GM12878 (cell line): ENCODE results near the gene PRRG3. TPM values are rescaled to one million over a fixed set of nuclear protein-coding genes. Genes with fewer than 3 reads are reported as not detected.

Experiments
- ATAC-seq: fragments of 200-7000 bp; cut with Tn5 transposase; 3 replicates; pipeline ENCODE4 v1.9.1; 2020; ENCODE audit warnings: mild to moderate bottlenecking, moderate library complexity
- BruUV-seq: library from RNA; stranded (reverse); fragments of 400-500 nt; replicated peaks from 2 replicates; lab custom pipeline; 2021; lab: Mats Ljungman, UMichigan
- CTCF ChIA-PET: fragments of 300-600 bp; sonication (Branson Sonifier 250); formaldehyde crosslinking; extraction: SDS; loops from one replicate; lab custom pipeline; 2021; ENCODE audit warnings: inconsistent platforms; lab: Yijun Ruan, JAX
- POLR2A ChIA-PET: fragments of 350-600 bp; formaldehyde crosslinking; extraction: SDS; loops from one replicate; lab custom pipeline; 2021; ENCODE audit warnings: inconsistent platforms; lab: Charles Lee
- RAD21 ChIA-PET: fragments of 300-600 bp; sonication (Branson Sonifier 250); formaldehyde crosslinking; loops from one replicate; lab custom pipeline; 2023; ENCODE audit warnings: antibody characterized with exemption; ENCODE audit not compliant: unreplicated experiment; lab: Charles Lee
- SMC1A ChIA-PET: fragments of 300-600 bp; sonication (Branson Sonifier 250); formaldehyde crosslinking; loops from one replicate; lab custom pipeline; 2023; ENCODE audit not compliant: unreplicated experiment, uncharacterized antibody; lab: Charles Lee
- DNase-seq: peaks from one replicate; pipeline ENCODE4 v3.0.0-alpha.2; 2011; ENCODE audit warnings: low read depth, low spot score
- FAIRE-seq: peaks from 3 replicates; lab custom pipeline; 2011; peaks lifted over from hg19 to GRCh38; lab: Jason Lieb, UNC
- H2AFZ ChIP-seq: 2 replicates; pipeline ENCODE4 v1.6.0; 2011; ENCODE audit warnings: low read depth, low read length, control low read depth; ENCODE audit not compliant: control insufficient read depth
- H3K27ac ChIP-seq: 2 replicates; pipeline ENCODE4 v1.5.1; 2011; ENCODE audit warnings: control low read depth; ENCODE audit not compliant: control insufficient read depth, insufficient read depth
- H3K27me3 ChIP-seq, 2 experiments: replicated peaks in 1 of 2; 2 replicates each; pipeline versions ENCODE4 v1.6.0 to v1.6.1; 2011; ENCODE audit warnings: low read length in 1 of 2; ENCODE audit not compliant: control insufficient read depth in 2 of 2, insufficient read depth in 2 of 2
- H3K36me3 ChIP-seq, 2 experiments: 2 replicates each; pipeline ENCODE4 v1.5.1; 2011; ENCODE audit warnings: low read length in 1 of 2; ENCODE audit not compliant: control insufficient read depth in 2 of 2, insufficient read depth in 2 of 2
- H3K4me1 ChIP-seq: 2 replicates; pipeline ENCODE4 v1.6.1; 2011; ENCODE audit warnings: mild to moderate bottlenecking, low read length, moderate library complexity, mixed read lengths; ENCODE audit not compliant: control insufficient read depth, insufficient read depth
- H3K4me2 ChIP-seq: 2 replicates; pipeline ENCODE4 v1.6.0; 2011; ENCODE audit warnings: control low read depth; ENCODE audit not compliant: control insufficient read depth, insufficient read depth
- H3K4me3 ChIP-seq: fragments of 200-600 bp; sonication (generic); 2 replicates; pipeline ENCODE4 v1.5.1; 2016
- H3K79me2 ChIP-seq: 2 replicates; pipeline ENCODE4 v1.6.0; 2011; ENCODE audit warnings: low read length; ENCODE audit not compliant: control insufficient read depth, insufficient read depth
- H3K9ac ChIP-seq: 2 replicates; pipeline ENCODE4 v1.8.0; 2011; ENCODE audit warnings: low read length, control low read depth, mixed read lengths; ENCODE audit not compliant: control insufficient read depth, insufficient read depth
- H3K9me3 ChIP-seq: replicated peaks from 3 replicates; pipeline ENCODE4 v1.5.1; 2011; ENCODE audit warnings: mild to moderate bottlenecking, low read length; ENCODE audit not compliant: control insufficient read depth, insufficient read depth
- H4K20me1 ChIP-seq: 2 replicates; pipeline ENCODE4 v1.6.0; 2011; ENCODE audit not compliant: control insufficient read depth, insufficient read depth
- BACH1 ChIP-seq: fragments of 450-650 bp; IDR thresholded peaks from 2 replicates; pipeline ENCODE4 v1.6.1; 2017; ENCODE audit warnings: mild to moderate bottlenecking, borderline replicate concordance
- CTCF ChIP-seq, 3 experiments: IDR thresholded peaks in 2 of 3; conservative IDR thresholded peaks in 1 of 3; 2 replicates each; pipeline ENCODE4 v1.5.1; 2011; ENCODE audit warnings: low read depth in 3 of 3, low read length in 3 of 3, mild to moderate bottlenecking in 3 of 3, control low read depth in 2 of 3, moderate library complexity in 2 of 3, inconsistent platforms in 1 of 3, mixed read lengths in 1 of 3; ENCODE audit not compliant: control insufficient read depth in 2 of 3, insufficient read depth in 1 of 3; ENCODE audit errors: extremely low read depth in 1 of 3
- DPF2 ChIP-seq: fragments of 450-650 bp; IDR thresholded peaks from 2 replicates; pipeline ENCODE4 v1.6.1; 2017; ENCODE audit warnings: mild to moderate bottlenecking
- KAT2A ChIP-seq: conservative IDR thresholded peaks from 2 replicates; pipeline ENCODE4 v1.6.1; 2011; ENCODE audit warnings: low read depth, low read length; ENCODE audit not compliant: control insufficient read depth
- KLF5 ChIP-seq: fragments of 450-650 bp; IDR thresholded peaks from 2 replicates; pipeline ENCODE4 v1.6.1; 2014; ENCODE audit warnings: mild to moderate bottlenecking; ENCODE audit not compliant: partially characterized antibody
- LARP7 ChIP-seq: fragments of 450-650 bp; IDR thresholded peaks from 2 replicates; pipeline ENCODE4 v1.6.1; 2017; ENCODE audit warnings: mild to moderate bottlenecking
- NR2C2 ChIP-seq: IDR thresholded peaks from 2 replicates; pipeline ENCODE4 v1.6.1; 2011; ENCODE audit warnings: borderline replicate concordance, low read depth; ENCODE audit not compliant: control insufficient read depth, insufficient read length
- RAD21 ChIP-seq: IDR thresholded peaks from 2 replicates; pipeline ENCODE4 v1.6.1; 2011; ENCODE audit warnings: mild to moderate bottlenecking, low read depth, low read length, moderate library complexity; ENCODE audit not compliant: insufficient read depth
- SRF ChIP-seq, 2 experiments: IDR thresholded peaks; 2 replicates each; pipeline ENCODE4 v1.6.1; 2011; ENCODE audit warnings: low read depth in 2 of 2, low read length in 2 of 2, mild to moderate bottlenecking in 1 of 2, moderate library complexity in 1 of 2
- ZBTB40 ChIP-seq: fragments of 450-650 bp; IDR thresholded peaks from 2 replicates; pipeline ENCODE4 v1.6.1; 2016; ENCODE audit warnings: mild to moderate bottlenecking, moderate library complexity, borderline replicate concordance
- ZNF384 ChIP-seq: IDR thresholded peaks from 2 replicates; pipeline ENCODE4 v1.6.1; 2012; ENCODE audit warnings: low read depth, mild to moderate bottlenecking, low read length, improper control_type of control experiment, borderline replicate concordance
- WGBS: methylation state at CpG from one replicate; pipeline ENCODE4 v1.1.6; 2016; ENCODE audit warnings: low lambda C conversion rate; ENCODE audit not compliant: insufficient replicate concordance, insufficient coverage; ENCODE audit errors: missing lambda C conversion rate; 5-methylcytosine and 5-hydroxymethylcytosine counted together
- in situ Hi-C: fragments of 300-500 bp; cut with MboI; formaldehyde crosslinking; loops from 9 replicates; pipeline ENCODE4 v1.14.3; 2018; ENCODE audit warnings: mixed read lengths
- intact Hi-C: fragments of 100-400 bp; cut with micrococcal nuclease; formaldehyde crosslinking; loops from one replicate; pipeline ENCODE4 v1.14.2; 2022; ENCODE audit not compliant: unreplicated experiment
- polyA plus RNA-seq, 11 experiments: library from polyadenylated mRNA; depleted of rRNA in 4 of 11; unstranded in 6 of 11; stranded (reverse) in 5 of 11; fragments of >200 nt; fragmentation: Nextera tagmentation in 4 of 11; fragmentation: Illumina TruSeq in 1 of 11; extraction: Ambion mirVana in 4 of 11; extraction: Trizol in 1 of 11; gene quantifications; 1 replicate in 1 of 11; 2 replicates in 10 of 11; pipeline versions ENCODE4 v1.2.1 to v1.2.3, GENCODE V29; 2011 to 2016; ENCODE audit warnings: inconsistent platforms in 2 of 11, missing spikeins in 2 of 11, low read depth in 1 of 11
- total RNA-seq, 4 experiments: library from RNA; depleted of rRNA in 3 of 4; stranded (reverse); fragments of >200 nt in 3 of 4; fragmentation: Illumina TruSeq in 1 of 4; extraction: Trizol in 1 of 4; gene quantifications; 2 replicates each; pipeline versions ENCODE4 v1.2.1 to v1.2.3, GENCODE V29; 2013 to 2021
- TF ChIP-seq, protein P1 (sequence below): fragments of 450-650 bp; IDR thresholded peaks from 2 replicates; pipeline ENCODE4 v1.6.1; 2018; ENCODE audit warnings: mild to moderate bottlenecking, low read depth, moderate library complexity; ENCODE audit not compliant: partially characterized antibody
- TF ChIP-seq, protein P2 (sequence below): fragments of 450-650 bp; IDR thresholded peaks from 2 replicates; pipeline ENCODE4 v1.6.1; 2016; ENCODE audit warnings: mild to moderate bottlenecking

PRRG3 gene
- total and polyA plus RNA-seq, 10 of the 15 experiments (the other 5 are each of a cell fraction or from before 2014, with no cell fraction given), result under 0.01 TPM; not detected in 9

DNA sequence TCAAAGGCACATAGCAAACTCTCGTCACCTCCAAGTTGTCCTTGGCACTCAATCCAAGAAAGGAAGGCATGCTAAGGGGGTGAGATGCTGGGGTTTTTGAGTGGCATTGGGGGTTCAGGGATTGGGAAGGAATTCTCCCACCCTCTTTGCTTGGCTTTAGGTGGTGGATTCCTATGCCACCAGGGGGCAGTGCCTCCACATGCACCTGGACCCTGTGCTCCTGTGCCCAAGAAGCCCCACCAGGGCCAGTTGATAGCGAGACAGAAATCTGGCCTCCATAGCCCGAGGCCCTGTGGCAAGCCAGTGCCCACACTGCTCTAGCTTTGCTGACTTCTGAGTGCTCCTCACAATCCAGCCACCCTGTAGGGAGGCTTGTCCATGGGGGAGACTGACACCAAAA is 18.6 kb downstream of the PRRG3 start:
- Histone ChIP-seq H3K9me3 (no peaks in the 10 kb centered on the region), H3K9ac (no peak overlapping the region), H3K27ac (no peak overlapping the region), H3K4me1 (no peaks in the 10 kb centered on the region), H3K36me3 (no peaks in the 10 kb centered on the region), H4K20me1 (no peaks in the 10 kb centered on the region), H3K4me2 (no peak overlapping the region), H2AFZ (no peak overlapping the region), H3K4me3 (no peak overlapping the region), H3K27me3 (no peaks in the 10 kb centered on the region), H3K79me2 (no peaks in the 10 kb centered on the region)
- in situ Hi-C loops, result no loop called here
- RAD21 ChIA-PET, result no interaction called here
- CTCF ChIA-PET, result interaction anchor here (0.8 to 1.2 kb wide), 3 partner anchors 20 to 750 kb away, joined by 3 read pairs; partner anchors contain the start of gene CNGA2
- BruUV-seq, result no TSS peak
- ATAC-seq (peak; percentile 83), FAIRE-seq (no peak), DNase-seq (no peak)
- POLR2A ChIA-PET, result interaction anchor here (0.5 kb wide), 1 partner anchor 805 kb away, joined by 3 read pairs; no protein-coding TSS in a partner anchor
- intact Hi-C loops, result no loop called here
- SMC1A ChIA-PET, result interaction anchor here (1.6 kb wide), 1 partner anchor 921 kb away, joined by 3 read pairs; no protein-coding TSS in a partner anchor
- WGBS, result 0% methylated on average over 3 of the region's 3 CpGs
- TF ChIP-seq, protein P1, sequence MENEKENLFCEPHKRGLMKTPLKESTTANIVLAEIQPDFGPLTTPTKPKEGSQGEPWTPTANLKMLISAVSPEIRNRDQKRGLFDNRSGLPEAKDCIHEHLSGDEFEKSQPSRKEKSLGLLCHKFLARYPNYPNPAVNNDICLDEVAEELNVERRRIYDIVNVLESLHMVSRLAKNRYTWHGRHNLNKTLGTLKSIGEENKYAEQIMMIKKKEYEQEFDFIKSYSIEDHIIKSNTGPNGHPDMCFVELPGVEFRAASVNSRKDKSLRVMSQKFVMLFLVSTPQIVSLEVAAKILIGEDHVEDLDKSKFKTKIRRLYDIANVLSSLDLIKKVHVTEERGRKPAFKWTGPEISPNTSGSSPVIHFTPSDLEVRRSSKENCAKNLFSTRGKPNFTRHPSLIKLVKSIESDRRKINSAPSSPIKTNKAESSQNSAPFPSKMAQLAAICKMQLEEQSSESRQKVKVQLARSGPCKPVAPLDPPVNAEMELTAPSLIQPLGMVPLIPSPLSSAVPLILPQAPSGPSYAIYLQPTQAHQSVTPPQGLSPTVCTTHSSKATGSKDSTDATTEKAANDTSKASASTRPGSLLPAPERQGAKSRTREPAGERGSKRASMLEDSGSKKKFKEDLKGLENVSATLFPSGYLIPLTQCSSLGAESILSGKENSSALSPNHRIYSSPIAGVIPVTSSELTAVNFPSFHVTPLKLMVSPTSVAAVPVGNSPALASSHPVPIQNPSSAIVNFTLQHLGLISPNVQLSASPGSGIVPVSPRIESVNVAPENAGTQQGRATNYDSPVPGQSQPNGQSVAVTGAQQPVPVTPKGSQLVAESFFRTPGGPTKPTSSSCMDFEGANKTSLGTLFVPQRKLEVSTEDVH, result no peak
- TF ChIP-seq SRF (IDR thresholded peaks at IDR 0.05; ENCODE audit: low read depth in 2 of 2, low read length in 2 of 2), result no peak
- no peak for TF ChIP-seq NR2C2
- no peak for TF ChIP-seq KLF5
- TF ChIP-seq BACH1, result no peak
- no peak for TF ChIP-seq KAT2A
- TF ChIP-seq ZBTB40, result no peak
- TF ChIP-seq DPF2, result no peak
- TF ChIP-seq, protein P2, sequence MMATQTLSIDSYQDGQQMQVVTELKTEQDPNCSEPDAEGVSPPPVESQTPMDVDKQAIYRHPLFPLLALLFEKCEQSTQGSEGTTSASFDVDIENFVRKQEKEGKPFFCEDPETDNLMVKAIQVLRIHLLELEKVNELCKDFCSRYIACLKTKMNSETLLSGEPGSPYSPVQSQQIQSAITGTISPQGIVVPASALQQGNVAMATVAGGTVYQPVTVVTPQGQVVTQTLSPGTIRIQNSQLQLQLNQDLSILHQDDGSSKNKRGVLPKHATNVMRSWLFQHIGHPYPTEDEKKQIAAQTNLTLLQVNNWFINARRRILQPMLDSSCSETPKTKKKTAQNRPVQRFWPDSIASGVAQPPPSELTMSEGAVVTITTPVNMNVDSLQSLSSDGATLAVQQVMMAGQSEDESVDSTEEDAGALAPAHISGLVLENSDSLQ, result no peak
- TF ChIP-seq ZNF384, result no peak
- TF ChIP-seq RAD21, result peak; percentile 38
- TF ChIP-seq LARP7, result no peak
- TF ChIP-seq CTCF (IDR thresholded peaks at IDR 0.05 in 2 of 3, conservative IDR thresholded peaks at IDR 0.05 in 1 of 3; ENCODE audit: control insufficient read depth in 2 of 3, extremely low read depth in 1 of 3, insufficient read depth in 1 of 3, low read depth in 3 of 3, low read length in 3 of 3), result peak; percentile 52 to 66 (median 53); a peak in 5 of 6 replicates
